ENCODE measurements around the gene DPP4. TPM values are rescaled to one million over a fixed set of nuclear protein-coding genes. Genes with fewer than 3 reads are reported as not detected.

DPP4 gene
- total and polyA plus RNA-seq, 2 of the 13 experiments (the other 11 are each of a cell fraction or from before 2014, with no cell fraction given), result 39.4 to 109 TPM

DNA sequence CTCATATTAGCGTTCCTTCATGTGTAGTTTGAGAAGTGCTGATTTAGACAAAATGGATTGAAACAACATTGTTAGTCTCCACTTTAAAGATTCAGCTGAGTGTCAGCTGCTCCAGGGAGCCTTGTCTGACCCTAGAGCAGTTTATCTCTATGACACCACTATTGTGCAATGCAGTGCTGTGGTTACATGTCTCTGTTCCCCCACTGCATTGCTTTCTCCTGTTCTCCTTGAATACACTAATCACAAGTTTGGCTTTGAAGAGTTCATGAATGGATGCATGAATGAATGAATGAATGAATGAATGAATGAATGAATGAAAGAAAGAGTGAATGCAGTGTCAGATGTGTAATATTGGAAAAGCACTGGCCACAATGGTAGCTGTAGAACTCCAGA is 39.8 kb upstream of the DPP4 start (continued):
- TF ChIP-seq ZNF646 (CRISPR knock-in tag; IDR thresholded peaks at IDR 0.05), result peak; percentile 71; the same call in 1 of the 2 replicates
- peak; percentile 75; the same call in 1 of the 2 replicates for TF ChIP-seq ATF3 (CRISPR knock-in tag; IDR thresholded peaks at IDR 0.05)
- TF ChIP-seq ZNF280D (CRISPR knock-in tag; IDR thresholded peaks at IDR 0.05), result peak; percentile 1; the same call in 1 of the 2 replicates
- TF ChIP-seq ZFP41 (CRISPR knock-in tag; IDR thresholded peaks at IDR 0.05; ENCODE audit: borderline replicate concordance), result no peak
- TF ChIP-seq LCORL (IDR thresholded peaks at IDR 0.05), result no peak
- no peak for TF ChIP-seq LCORL (CRISPR knock-in tag; IDR thresholded peaks at IDR 0.05)
- TF ChIP-seq NPAS2 (CRISPR knock-in tag; IDR thresholded peaks at IDR 0.05; ENCODE audit: borderline replicate concordance), result no peak
- peak; percentile 81 for TF ChIP-seq TFE3 (CRISPR knock-in tag; IDR thresholded peaks at IDR 0.05)
- TF ChIP-seq KDM3A (CRISPR knock-in tag; IDR thresholded peaks at IDR 0.05; ENCODE audit: low read depth), result 0 out of 2 replicates have a peak, but pooled peaks have one; percentile 36
- TF ChIP-seq RBM22 (optimal IDR thresholded peaks at IDR 0.05; ENCODE audit: low read length), result no peak
- TF ChIP-seq HMG20B (CRISPR knock-in tag; conservative IDR thresholded peaks at IDR 0.05), result peak; percentile 76; the same call in 1 of the 2 replicates
- TF ChIP-seq TAF15 (IDR thresholded peaks at IDR 0.05; ENCODE audit: low read depth, low read length, poor library complexity, severe bottlenecking), result no peak
- TF ChIP-seq ZNF276 (CRISPR knock-in tag; IDR thresholded peaks at IDR 0.05; ENCODE audit: low read depth), result no peak
- TF ChIP-seq KAT8 (CRISPR knock-in tag; IDR thresholded peaks at IDR 0.05), result peak; percentile 86
- peak; percentile 88 for TF ChIP-seq FOSL2 (CRISPR knock-in tag; IDR thresholded peaks at IDR 0.05)
- peak; percentile 64 for TF ChIP-seq CBX1 (IDR thresholded peaks at IDR 0.05; ENCODE audit: low read depth)
- peak; percentile 85; the same call in 1 of the 2 replicates for TF ChIP-seq FOXK1 (CRISPR knock-in tag; IDR thresholded peaks at IDR 0.05; ENCODE audit: borderline replicate concordance, low read depth)
